GM20000 (cell line): Measurements from ENCODE around the gene TNFRSF1B.

ENCODE experiments used
- DNase-seq: peaks from one replicate; pipeline ENCODE4 v3.0.0; 2012; ENCODE audit warnings: low spot score
- TF ChIP-seq, protein P1 (sequence below): IDR thresholded peaks from 2 replicates; pipeline ENCODE4 v1.5.1; 2012; ENCODE audit warnings: mild to moderate bottlenecking, control low read depth; ENCODE audit errors: extremely low read depth, missing control alignments

Gene TNFRSF1B

DNA sequence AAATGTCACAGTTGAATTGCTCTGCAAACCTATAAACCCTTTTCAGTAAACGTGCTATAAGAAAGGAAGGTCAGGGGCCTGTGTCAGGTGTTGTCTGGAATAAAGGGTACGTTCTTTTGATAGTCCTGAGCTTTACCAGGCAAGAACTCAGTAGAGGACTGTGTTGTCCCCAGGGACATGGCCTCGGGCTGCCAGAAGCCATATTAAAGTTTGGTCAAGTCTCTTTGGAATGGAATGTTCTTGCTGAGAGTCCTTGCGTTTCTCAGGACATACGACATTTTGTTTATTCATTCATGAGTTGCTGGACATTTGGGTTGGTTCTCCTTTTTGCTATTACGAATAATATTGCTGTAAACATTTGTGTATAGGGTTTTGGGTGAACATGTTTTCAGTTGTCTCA is 79.8 kb downstream of the TNFRSF1B start:
- TF ChIP-seq, protein P1, sequence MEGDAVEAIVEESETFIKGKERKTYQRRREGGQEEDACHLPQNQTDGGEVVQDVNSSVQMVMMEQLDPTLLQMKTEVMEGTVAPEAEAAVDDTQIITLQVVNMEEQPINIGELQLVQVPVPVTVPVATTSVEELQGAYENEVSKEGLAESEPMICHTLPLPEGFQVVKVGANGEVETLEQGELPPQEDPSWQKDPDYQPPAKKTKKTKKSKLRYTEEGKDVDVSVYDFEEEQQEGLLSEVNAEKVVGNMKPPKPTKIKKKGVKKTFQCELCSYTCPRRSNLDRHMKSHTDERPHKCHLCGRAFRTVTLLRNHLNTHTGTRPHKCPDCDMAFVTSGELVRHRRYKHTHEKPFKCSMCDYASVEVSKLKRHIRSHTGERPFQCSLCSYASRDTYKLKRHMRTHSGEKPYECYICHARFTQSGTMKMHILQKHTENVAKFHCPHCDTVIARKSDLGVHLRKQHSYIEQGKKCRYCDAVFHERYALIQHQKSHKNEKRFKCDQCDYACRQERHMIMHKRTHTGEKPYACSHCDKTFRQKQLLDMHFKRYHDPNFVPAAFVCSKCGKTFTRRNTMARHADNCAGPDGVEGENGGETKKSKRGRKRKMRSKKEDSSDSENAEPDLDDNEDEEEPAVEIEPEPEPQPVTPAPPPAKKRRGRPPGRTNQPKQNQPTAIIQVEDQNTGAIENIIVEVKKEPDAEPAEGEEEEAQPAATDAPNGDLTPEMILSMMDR: no peak
- no peak for DNase-seq

- TF ChIP-seq, protein P1: no peak
- DNase-seq: no peak
These were observed 82.4 kb downstream of the TNFRSF1B start for GRCh38 chr1:12249181-12249580.

- TF ChIP-seq, protein P1: no peak
- DNase-seq: no peak
These were observed 83.0 kb downstream of the TNFRSF1B start for GRCh38 chr1:12249748-12250147.

DNA sequence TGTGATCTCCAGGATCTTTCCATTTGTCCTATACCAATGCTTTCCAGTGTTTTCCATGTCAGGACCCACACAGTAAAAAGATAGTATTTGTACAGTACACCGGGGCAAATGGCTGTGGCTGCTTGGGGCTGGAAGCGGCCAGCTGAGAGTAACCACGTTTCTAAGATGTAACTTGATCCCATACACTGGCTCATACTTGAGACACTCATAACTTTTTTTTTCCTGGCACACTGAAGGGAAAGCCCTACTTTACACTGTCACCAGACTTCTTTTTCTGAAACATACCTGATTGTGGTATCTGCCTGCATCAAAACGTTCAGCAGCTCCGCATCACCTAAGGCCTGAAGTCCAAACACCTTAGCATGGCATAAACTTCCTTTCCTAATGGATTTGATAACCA is 84.7 kb downstream of the TNFRSF1B start:
- no peak for DNase-seq
- TF ChIP-seq, protein P1: no peak

DNA sequence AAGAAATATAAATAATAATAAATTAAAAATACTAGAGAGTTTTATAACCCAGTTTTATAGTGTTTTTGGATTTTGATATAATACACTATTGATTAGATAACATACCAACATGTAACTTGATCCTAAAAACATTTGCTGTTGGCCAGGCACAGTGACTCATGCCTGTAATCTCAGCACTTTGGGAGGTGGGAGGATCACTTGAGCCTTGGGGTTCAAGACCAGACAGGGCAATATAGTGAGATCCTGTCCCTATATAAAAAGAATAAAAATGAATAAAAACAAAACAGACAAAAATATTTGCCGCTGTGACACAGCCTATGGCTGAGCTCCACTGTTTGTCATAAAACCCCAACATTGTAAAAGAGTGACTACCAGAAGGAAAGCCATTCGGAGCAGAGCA is 89.1 kb downstream of the TNFRSF1B start:
- no peak for DNase-seq
- TF ChIP-seq, protein P1: no peak

GRCh38 chr1:12258272-12258671 is 91.5 kb downstream of the TNFRSF1B start:
- DNase-seq: no peak
- TF ChIP-seq, protein P1: no peak
